ENCODE results near the gene CCDC38. TPM values are rescaled to one million over a fixed set of nuclear protein-coding genes. Genes with fewer than 3 reads are reported as not detected.

Gene CCDC38
- total and polyA plus RNA-seq, 3 donors from 2014 or later: 7.7 to 31.8 (median 25.8) TPM

GRCh38 chr12:95896846-95897245 is 45.6 kb downstream of the CCDC38 start:
- H3K4me3 ChIP-seq: no peak overlapping the region
- TF ChIP-seq CTCF (IDR thresholded peaks at IDR 0.05): no peak
- no peak for TF ChIP-seq POLR2A (IDR thresholded peaks at IDR 0.05)
- H3K4me1 ChIP-seq: no peaks in the 10 kb centered on the region
- H3K9me3 ChIP-seq: no peaks in the 10 kb centered on the region
- intact Hi-C loops (cut with DNase I; ENCODE audit: low total_unique reads): no loop called here
- 88 to 93% methylated on average over 4 of the region's 4 CpGs for WGBS, 2 donors
- H3K27ac ChIP-seq: no peak overlapping the region
- H3K36me3 ChIP-seq (ENCODE audit: low read depth, missing control alignments): no peaks in the 10 kb centered on the region
- no peaks in the 10 kb centered on the region for H3K27me3 ChIP-seq
- no peak for DNase-seq

GRCh38 chr12:95890958-95891357 is 51.5 kb downstream of the CCDC38 start:
- no peak for DNase-seq
- H3K27ac ChIP-seq: no peak overlapping the region
- no peak for TF ChIP-seq POLR2A (IDR thresholded peaks at IDR 0.05)
- no peak for TF ChIP-seq CTCF (IDR thresholded peaks at IDR 0.05)
- H3K36me3 ChIP-seq (ENCODE audit: low read depth, missing control alignments): no peaks in the 10 kb centered on the region
- no peaks in the 10 kb centered on the region for H3K4me1 ChIP-seq
- H3K4me3 ChIP-seq: no peak overlapping the region
- no peaks in the 10 kb centered on the region for H3K9me3 ChIP-seq
- 72 to 76% methylated on average over 3 of the region's 3 CpGs for WGBS, 2 donors
- no peaks in the 10 kb centered on the region for H3K27me3 ChIP-seq
- intact Hi-C loops (cut with DNase I; ENCODE audit: low total_unique reads): no loop called here

GRCh38 chr12:95887311-95887710 is 55.1 kb downstream of the CCDC38 start:
- DNase-seq: no peak
- 80 to 82% methylated on average over 5 of the region's 5 CpGs for WGBS, 2 donors
- Histone ChIP-seq H3K27ac (no peak overlapping the region), H3K36me3 (ENCODE audit: low read depth, missing control alignments) (no peaks in the 10 kb centered on the region), H3K9me3 (no peaks in the 10 kb centered on the region), H3K27me3 (no peaks in the 10 kb centered on the region), H3K4me3 (no peak overlapping the region), H3K4me1 (no peaks in the 10 kb centered on the region)
- intact Hi-C loops (cut with DNase I; ENCODE audit: low total_unique reads): no loop called here
- TF ChIP-seq CTCF (IDR thresholded peaks at IDR 0.05) (no peak), POLR2A (IDR thresholded peaks at IDR 0.05) (no peak)

- no peak overlapping the region for H3K27ac ChIP-seq
- no peaks in the 10 kb centered on the region for H3K4me1 ChIP-seq
- H3K36me3 ChIP-seq (ENCODE audit: low read depth, missing control alignments): no peaks in the 10 kb centered on the region
- H3K9me3 ChIP-seq: no peaks in the 10 kb centered on the region
- WGBS, 2 donors: 74 to 76% methylated on average over 3 of the region's 3 CpGs
- no peak overlapping the region for H3K4me3 ChIP-seq
- no peak for DNase-seq
- TF ChIP-seq POLR2A (IDR thresholded peaks at IDR 0.05): no peak
- intact Hi-C loops (cut with DNase I; ENCODE audit: low total_unique reads): no loop called here
- no peaks in the 10 kb centered on the region for H3K27me3 ChIP-seq
These were observed 57.4 kb downstream of the CCDC38 start for GRCh38 chr12:95884998-95885397.

- Histone ChIP-seq H3K9me3 (no peaks in the 10 kb centered on the region), H3K4me3 (no peak overlapping the region), H3K4me1 (no peaks in the 10 kb centered on the region), H3K36me3 (ENCODE audit: low read depth, missing control alignments) (no peaks in the 10 kb centered on the region), H3K27ac (no peak overlapping the region), H3K27me3 (no peaks in the 10 kb centered on the region)
- no peak for DNase-seq
- TF ChIP-seq POLR2A (IDR thresholded peaks at IDR 0.05) (no peak), CTCF (IDR thresholded peaks at IDR 0.05) (no peak)
- WGBS, 2 donors: 92 to 95% methylated on average over 4 of the region's 4 CpGs
- intact Hi-C loops (cut with DNase I; ENCODE audit: low total_unique reads): no loop called here
These were observed 59.5 kb downstream of the CCDC38 start for GRCh38 chr12:95882873-95883272.
